ENCODE data around the gene GRIK4. TPM values are rescaled to one million over a fixed set of nuclear protein-coding genes. Genes with fewer than 3 reads are reported as not detected.
A peak's percentile ranks its signal among the peaks of the same experiment; 100 is the strongest.

The GRIK4 gene
- total RNA-seq, 1 experiment from 2014 or later, result not detected

DNA sequence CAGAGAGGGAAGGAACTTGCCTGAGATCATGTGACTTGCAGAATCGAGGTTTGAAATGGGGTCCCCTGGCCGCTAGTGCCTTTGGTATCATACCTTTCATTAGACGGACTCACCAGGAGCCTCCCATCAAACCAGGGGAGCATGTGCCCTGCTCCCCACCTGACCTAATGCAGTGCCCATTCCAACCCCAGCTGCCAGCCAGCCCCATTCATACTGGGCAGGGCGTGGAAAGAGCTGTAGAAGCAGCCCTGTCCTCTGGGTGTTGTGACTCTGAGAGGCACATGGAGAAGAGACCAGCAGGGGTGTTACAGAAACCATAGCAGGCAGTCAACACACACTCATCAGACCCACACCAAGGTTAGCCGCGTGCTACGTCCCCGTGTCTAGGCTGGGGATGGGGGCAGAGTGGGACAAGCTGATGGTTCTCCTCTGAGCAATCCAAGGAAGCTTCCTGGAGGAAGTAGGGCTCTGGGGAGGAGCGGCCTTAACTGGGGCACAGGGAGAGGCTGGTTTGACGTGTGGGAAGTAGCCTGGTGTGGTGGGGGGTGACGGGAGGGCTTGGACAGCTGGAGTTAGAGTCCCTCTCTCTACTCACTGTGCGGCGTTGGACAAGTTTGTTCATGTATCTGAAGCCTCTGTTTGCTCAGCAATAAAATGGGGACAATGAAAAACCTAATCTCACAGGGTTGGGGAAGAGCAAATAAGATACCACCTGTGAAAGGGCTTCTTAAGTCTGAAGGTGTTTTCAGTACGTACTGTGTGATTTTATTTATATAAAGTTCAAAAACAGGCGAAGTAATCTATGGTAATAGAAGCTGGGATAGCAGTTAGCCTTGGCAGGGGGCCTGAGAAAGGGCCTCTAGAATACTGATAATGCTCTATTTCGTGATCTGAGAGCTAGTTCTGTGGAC lies 14.0 kb downstream of the GRIK4 start:
- no peak for DNase-seq (ENCODE audit: low read depth)

DNA sequence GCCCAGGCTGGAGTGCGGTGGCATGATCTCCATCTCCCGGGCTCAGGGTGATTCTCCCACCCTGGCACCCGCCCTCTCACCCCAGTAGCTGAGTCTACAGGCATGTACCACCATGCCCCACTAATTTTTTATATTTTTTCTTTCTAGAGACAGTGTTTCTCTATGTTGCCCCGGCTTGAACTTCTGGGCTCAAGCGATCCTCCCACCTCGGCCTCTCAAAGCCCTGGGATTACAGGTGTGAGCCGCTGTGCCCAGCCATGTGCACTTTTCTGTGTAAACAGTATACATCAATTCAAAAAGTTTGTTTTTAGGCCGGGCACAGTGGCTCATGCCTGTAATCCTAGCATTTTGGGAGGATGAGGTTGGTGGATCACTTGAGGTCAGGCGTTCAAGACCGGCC lies 14.7 kb downstream of the GRIK4 start:
- DNase-seq (ENCODE audit: low read depth), result no peak

DNA sequence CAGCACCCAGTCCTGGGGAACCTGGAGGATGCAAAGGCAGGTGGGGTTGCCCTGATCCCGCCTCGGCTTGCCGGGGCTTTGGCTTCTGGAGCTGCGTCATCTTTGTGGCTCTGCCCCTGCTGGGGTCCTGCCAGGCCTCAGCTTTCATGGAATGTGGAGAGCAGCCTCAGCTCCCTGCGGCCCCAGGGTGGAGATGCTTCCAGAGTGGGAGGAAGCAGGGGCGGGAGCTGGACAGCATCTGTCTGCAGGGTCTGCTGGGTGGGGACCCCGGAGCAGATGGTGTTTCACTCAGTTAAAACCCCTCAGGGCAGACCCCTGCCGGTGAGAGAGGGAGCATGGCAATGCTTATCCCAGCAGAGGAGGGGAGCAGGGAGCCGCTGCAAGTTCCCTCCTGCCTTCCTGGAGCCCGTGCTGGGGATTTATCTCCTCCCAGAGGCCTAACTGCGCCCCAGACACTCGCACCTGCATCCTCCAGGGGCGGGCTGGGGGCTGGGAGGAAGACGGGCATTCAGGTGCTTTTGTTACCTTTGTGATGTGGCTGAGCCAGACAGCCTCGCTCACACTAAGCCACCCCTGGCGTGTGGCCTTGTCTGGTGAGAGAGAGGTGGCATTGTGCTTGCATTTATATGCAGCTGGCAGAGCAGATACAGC lies 15.7 kb downstream of the GRIK4 start:
- peak; percentile 40 for DNase-seq (ENCODE audit: low read depth)

DNA sequence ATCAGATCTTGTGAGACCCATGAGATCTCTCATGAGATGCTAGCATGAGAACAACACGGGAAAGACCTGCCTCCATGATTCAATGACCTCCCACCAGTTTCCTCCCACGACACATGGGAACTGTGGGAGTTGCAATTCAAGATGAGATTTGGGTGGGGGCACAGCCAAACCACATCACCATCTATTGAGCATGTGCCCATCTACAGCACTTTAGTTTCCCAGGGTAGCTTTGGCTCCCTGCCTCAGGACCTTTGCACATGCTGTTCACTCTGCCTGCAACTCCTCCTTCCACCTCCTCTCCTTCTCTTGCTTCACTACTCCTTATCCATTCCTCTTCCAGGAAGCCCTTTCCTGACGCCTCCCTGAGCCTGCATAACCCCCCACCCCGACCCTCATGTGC lies 17.2 kb downstream of the GRIK4 start:
- no peak for DNase-seq (ENCODE audit: low read depth)

DNA sequence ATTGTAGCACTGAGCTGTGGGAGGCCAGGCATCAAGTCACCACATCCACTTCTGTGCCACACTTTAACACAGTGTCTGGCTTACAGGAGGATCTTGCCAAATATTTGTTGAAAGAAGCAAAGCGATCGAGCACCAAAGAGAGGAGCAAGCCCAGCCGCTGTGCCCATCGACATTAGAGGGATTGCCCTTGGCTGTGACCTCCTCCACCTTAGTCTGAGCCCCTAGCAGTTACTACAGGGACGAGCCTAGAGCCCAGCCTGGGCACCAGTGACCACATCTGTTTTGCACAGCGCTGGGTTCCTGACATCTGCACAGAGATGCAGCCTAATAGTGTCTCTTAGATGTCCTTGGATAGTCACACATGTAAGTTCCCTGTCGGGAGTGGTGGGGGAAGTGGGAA lies 17.7 kb downstream of the GRIK4 start:
- DNase-seq (ENCODE audit: low read depth), result no peak

DNA sequence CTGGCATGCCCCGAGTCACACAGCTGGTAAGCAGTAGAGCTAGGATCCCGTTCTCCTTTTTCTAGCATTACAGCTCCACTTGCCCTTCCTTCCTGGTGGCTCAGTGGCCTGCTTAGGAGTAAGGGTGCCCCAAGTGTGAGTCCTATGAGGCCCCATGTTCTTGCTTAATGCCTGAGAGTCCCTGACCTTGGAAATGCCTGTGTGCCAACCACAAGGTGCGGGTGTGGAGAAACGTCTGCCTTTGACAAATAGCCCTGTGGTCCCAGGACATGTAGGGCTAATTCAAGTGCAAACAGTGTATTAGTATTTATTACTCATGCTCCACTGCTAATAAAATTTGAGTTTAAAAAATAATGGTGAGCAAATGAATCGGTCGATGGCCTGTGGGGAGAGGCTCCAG lies 18.4 kb downstream of the GRIK4 start:
- no peak for DNase-seq (ENCODE audit: low read depth)

DNA sequence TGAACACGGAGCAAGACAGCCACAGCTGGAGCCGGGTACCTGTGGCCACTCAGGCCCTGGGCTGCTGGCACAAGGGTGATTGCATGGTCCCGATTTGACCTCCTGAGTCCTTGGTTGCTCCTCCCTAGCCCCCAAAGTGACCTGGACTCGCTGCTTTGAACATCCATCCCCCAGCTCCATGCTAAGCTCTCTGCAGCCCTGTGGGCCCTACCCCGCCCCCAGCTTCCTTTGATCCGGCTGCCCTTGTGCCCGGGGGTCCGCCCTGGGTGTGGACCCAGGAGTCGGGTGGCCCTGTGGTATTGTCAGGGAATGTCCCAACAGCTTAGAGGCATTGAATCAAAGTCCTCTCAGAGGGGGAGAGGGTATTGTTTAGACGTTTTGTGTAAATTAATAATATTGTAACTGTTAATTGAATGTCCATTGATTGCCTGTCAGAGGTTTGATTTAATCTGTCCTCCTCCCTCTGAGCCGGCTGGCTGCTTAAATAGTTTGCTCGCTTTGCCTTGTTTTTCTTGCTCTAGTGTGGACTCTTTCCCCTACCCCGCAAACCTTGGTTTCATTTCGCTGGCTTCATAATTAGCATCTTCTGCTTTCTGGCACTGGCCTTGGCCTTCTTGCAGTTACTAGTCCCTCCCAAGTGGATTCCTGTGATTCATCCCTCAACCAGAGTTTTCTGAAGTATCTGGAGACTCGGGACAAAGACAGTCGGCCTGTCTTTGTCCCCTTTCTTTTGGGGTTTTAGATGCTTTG lies 20.7 kb downstream of the GRIK4 start:
- peak; percentile 51 for DNase-seq (ENCODE audit: low read depth)

DNA sequence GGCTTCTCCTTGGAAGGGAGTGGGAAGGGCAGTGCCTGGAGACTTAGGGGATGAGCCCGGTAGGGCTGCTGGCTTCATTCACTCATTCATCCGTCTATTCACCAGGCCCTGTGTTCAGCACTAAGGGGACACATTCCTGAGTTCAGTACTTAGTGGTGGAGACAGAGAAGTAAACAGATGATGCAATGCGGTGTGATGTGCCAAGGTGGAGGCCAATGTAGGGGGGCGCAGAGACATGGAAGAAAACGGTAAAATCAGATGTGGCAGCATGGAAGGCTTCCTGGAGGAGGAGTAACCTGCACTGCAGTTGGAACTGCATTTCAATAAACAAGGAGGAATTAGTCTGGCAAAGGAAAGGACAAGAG lies 21.3 kb downstream of the GRIK4 start:
- DNase-seq (ENCODE audit: low read depth), result no peak

DNA sequence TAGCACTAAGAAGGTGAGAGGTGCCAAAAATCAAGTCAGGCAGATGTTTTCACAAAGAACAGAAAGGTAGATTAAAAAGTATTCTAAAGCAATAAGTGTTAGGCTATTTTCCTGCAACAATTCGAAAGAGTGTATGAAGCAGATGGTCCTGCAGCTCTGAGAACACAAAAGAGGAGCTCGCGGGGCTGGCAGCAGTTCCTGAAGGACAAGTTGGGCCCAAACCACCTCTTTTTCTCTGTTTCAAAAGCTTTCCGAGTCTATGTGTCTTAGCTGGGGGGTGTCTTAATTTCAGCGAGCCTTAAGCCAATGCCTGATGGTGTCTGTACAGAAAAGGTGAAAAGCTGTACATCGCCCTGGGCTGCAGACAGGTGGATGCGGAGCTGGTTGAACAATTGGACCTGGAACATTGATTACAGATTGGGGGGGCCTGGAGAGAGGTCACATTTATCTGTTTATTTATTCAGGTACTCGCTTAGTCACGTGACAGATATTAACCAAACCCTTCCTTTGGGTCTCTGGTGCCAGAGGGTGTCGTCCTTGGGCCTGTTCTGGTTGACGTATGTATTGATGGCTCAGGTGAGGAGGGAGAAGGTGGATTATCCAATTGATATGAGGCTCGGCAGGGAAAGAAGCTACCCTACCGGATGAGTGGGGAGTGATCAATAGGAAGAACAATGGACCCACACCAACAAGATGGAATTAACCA lies 24.7 kb downstream of the GRIK4 start:
- DNase-seq (ENCODE audit: low read depth), result no peak

DNA sequence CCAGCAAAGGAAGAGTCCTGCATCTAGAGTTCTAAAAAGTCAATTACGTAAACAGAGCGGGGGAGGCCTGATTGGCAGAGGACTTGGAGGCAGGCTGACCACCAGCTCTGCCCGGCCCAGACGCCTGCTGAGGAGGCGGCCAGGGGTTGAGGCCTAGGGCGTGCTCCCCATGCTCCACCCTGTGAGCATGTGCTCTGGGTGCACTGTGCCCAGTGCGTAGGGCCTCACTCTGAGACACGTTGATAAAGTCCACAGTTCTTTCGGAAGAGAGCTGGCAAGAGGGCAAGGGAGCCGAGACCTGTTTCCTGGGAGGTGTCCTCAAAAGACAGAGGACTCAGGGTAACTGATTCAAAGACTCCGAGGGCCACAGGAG lies 25.2 kb downstream of the GRIK4 start:
- no peak for DNase-seq (ENCODE audit: low read depth)

DNA sequence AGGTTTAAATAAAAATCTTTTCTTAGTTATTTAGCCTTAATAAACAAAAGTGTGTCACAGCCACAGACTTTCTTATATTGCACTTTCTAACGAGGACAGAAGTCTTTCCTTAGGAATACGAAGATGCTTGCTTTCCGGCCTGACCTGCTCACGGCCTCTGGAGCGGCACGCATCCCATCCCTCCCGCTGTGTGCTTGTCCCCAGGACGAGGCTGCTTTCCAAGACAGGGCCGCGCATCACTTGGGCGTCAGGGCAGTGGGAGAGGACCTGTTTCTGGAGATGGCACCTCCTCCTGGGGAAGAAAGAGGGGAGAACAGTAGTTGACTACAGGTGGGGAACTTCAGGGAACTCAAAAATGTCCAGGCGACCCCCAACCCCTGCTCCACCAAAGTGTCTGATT lies 26.4 kb downstream of the GRIK4 start:
- no peak for DNase-seq (ENCODE audit: low read depth)

DNA sequence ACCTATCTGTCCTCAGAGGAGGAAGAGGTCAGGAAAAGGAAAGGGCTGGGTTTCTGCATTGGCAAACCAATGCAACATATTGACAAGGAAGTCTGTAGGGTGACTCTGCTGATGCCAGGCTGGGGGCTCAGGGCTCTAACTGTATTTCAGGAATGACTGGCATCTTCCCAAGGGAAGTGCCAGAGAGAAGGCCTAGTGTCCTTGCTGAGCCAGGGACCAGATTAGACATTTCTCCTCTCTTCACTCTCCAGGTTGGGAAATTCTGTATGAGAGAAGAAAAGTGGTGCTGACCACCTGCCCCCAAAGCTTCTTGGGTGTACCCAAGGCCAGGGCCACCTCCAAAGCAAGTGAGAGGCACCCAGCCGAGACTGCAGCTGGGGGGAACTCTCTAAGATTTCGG lies 27.2 kb downstream of the GRIK4 start:
- DNase-seq (ENCODE audit: low read depth), result no peak

DNA sequence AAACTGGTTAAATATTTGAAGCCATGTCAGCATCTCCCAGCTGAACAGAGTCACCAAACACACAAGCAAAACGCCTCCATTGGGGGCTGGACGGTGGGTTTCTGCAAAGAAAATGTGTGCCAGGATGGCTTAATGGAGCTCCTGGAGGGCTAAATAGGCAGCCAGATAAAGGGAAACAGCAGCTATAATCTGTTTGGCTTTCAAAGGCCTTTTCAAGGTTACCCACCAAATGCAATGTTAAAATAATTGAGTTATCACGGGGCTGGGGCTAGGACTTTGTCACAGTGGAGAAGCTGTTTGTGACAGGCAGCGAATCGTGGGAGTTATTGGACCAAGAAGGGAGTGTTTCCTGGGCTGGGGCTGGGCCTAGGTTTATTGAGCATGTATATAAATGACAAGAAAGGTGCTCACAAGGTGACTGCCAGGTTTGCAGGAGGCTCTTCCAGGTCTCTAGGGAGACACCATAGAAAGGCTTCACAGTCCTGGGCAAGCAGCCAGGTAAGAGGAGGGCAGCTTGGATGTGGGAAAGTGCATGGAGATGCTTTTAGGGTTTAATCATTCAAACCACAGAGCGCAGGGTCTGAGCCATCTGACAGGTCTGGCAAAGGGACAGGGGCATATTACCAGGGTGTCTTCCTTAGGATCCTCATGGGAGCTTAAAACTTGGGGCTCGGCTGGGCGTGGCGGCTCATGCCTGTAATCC lies 28.3 kb downstream of the GRIK4 start:
- peak; percentile 70 for DNase-seq (ENCODE audit: low read depth)

DNA sequence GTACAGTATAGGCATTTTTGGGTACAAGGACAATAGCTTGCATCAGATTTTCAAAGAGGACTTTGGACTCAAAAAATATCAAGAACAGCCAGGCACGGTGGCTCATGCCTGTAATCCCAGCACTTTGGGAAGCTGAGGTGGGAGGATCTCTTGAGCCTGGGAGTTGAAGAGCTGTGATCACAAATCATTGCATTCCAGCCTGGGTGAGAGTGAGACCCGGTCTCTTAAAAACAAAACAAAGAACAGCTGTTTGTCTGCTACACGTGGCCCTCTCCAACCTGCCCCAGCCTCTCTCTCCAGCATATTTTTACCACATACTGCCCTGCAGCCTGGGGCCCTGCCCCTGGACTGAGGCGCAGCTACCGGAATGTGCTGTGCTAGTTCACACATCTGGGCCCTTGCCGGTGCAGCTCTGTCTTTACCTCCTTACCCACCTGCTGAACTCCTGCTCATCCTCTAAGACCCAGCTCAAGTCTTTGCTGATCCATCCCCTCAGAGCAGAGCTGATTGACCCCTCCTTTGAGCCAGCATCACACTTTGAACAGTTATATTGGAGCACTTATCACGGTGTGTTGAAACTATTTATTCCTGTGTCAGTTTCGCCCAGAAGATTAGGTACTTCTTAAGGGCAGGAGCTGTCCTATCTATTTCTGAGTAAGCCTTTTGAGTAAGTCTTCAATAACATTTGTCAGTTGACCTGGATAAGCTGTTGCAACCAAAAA lies 29.4 kb downstream of the GRIK4 start:
- DNase-seq (ENCODE audit: low read depth), result no peak

DNA sequence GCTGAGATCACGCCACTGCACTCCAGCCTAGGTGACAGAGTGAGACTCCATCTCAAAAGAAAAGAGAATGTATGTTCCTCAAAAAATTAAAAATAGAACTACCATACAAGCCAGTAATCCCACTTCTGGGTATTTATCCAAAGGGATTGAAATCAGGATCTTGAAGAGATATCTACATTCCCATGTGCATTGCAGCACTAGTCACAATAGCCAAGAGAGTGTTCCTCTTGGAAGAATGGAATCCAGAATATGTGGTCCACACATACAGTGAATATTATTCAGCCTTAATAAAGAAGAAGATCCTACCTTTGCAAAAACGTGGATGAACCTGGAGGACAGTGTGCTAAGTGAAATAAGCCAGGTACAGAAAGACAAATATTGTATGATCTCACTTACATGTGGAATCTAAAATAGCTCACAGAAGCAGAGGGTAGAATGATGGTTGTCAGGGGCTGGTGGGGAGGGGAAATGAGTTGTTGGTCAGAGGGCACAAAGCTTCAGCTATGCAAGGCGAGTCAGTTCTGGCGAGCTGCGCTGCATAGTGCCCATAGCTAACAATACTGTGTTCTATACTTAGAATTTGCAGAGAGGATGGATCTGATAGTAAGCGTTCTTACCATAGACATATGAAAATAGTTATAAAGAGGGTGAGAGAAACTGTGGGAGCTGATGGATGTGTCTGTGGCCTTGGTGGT lies 32.1 kb downstream of the GRIK4 start:
- no peak for DNase-seq (ENCODE audit: low read depth)

DNA sequence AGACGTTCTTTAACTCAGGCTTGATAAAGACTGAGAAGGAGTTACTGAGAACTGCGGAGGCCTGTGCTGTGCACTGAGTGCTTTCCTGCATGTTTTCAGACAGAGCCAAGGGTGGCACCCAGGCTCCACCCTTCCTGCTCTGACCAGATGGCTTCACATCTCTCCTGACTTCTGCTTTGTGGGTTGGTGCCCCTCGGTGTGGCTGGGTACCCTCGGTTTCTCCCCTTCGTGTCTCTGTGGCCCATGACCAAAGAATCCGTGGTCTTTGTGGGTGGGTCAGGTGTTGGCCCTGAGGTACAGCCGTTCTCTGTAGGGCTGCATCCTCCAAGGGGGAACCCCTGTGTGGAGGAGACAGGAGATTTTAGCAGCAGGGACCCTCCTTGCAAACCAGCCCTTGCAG lies 34.3 kb downstream of the GRIK4 start:
- DNase-seq (ENCODE audit: low read depth), result no peak

DNA sequence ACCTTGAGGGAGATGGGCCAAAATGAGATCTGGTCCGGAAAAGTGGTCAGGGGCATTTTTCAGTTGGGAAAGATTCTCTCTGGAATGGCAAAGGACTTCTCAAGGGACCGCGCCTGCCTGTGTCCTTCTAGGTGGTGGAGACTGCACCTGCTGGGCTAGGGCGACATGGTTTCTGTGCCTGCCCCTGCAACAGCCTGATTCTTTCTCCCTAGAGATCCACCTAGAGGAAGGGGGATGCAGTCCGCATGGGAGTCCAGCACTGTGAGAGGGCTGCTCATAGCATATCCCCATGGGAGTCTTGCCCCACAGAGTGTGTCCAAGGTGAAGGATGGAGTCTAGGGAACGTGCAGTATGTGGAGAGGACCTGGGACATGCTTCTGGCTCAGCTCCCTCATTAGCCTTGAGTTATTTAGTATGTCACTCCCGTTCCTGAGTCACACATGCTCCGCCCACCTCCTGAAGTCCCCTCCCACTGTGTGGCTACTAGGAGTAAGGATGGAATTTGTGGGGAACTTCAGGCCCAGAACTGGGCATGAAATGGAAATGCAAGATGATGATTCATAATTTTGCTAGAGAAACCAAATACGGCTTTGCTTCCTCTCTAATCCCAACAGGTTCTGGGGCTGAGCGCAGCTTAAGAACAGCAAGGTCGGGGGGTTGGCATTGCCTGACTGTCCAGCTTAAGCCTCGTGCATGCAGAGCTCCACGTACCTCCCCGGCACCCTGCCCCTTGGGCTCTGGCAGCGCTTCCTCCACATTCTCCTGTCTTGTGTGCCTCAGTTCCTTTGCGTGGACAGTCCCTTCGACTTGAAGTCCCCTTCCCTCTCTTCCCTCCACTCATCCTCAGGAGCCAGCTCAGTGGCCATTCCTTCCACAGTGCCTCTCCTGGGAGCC lies 35.0 kb downstream of the GRIK4 start:
- DNase-seq (ENCODE audit: low read depth), result peak; percentile 92

DNA sequence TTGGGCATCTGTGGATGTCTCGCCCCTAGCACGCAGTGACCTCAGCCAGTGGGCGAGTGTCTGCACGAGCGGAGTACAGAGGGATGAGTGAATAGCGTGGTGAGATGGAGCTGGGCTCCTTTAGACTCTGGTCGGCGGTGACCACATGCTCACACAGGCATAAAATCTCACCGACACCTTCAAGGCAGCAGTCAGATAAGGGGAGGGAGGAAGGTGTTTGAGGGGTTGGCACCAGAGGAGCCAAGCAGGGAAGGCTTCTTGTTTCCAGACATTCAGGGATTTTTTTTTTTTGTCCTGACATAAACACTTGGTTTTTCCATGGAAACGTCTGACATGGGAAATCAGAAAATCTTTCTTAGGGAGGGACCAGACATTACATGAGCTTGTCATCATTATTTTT lies 35.8 kb downstream of the GRIK4 start:
- DNase-seq (ENCODE audit: low read depth), result peak; percentile 36

All from RPMI7951 (cell line).